ENCODE data around the gene ZC3HAV1L. TPM values are rescaled to one million over a fixed set of nuclear protein-coding genes. Genes with fewer than 3 reads are reported as not detected.

Gene ZC3HAV1L
- total and polyA plus RNA-seq, 10 donors, result 0.08 to 27.7 (median 11.6) TPM

DNA sequence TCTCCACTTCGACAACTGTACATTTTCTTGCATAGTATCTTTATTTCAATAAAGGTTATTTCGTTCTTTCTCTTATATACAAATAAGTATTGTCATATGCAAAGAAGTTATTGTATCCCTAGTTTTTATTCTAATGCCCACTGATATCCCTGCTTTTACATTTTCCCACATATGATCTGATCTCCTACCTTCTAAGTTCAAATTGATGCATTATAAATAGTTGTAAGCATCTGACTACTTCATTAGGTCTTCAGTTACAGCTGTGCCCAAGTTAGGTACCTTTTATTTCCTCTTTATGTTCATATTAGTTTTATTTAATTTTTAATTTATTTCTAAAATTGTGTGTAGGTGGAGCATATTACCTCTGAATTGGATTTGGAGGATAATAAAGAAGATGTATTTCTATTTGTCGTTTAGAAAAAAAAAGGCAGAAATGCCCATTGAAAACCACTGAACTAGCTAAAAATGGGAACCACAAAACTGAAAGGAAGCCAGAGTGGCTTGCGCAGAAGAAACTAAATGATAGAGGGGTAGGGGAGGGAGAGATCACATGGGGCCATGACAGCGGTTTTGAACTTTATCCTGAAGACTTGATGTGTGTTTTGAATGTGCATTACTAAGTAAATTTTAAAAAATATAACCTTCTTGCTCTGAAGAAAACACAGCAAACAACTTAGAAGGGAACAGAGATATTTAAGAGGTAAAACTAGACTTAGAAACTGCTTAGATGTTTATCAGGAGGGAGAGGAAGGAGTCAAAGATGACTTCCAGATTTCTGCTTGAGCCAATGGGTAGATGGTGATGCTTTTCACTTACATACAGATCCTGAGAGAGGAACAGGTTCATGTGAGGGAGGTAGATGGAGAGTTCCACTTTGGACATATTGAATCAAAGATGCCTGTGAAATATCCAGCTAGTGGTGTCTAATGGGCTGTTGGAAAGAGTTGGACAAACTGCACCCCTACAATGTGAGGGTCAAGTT is 9.3 kb upstream of the ZC3HAV1L start:
- H3K36me3 ChIP-seq, result peaks cover 4 to 70% (median 40%) of the 10 kb centered on the region in 6 donors

DNA sequence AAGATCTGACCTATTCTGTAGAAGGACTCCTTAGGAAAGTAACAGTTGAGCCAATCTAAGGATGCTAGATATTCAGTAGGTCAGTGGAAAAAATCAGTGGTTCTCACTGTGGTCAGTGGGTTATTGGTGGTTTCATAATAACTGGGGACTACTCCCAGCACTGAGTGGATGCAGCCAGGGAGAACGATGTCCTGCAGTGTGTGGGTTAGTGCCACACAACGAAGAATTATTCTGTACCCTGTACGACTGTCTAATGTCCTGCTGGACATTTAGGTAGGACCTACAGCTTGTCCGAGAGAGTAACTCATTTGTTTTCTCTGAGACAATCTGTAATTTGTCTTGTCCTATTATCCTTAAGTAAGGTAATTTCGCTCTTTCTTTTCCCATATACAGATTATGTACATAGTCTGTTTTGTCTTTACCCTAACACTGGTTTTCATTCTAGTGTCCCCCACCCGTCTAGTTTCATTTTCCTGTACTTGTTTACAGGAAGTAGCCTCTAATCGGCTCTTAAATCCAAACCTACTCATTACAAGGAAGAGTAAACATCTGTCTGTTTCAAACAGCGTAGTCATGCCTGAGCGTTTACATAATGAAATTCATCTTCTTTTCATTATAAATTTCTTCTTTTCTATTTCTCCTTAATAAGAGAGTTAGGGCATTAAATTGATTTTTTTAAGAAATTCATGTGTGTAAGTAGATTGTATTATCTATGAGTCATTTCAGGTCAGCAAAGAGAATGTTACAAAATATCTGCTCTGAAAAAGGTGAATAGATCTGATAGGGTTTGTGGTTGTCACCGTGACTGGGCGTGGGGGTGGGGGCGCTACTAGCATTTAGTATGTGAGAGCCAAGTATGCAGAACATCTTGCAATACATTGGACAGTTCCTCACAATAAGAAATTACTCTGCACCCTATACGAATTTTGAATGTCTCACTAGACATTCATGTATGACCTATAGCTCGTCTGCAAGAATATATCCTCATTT is 8.3 kb upstream of the ZC3HAV1L start:
- no peak for DNase-seq
- TF ChIP-seq POLR2AphosphoS5 (IDR thresholded peaks at IDR 0.05), result peak in 1 of 3 donors; percentile 57
- no peak for TF ChIP-seq POLR2A (IDR thresholded peaks at IDR 0.05)
- TF ChIP-seq, protein P1, sequence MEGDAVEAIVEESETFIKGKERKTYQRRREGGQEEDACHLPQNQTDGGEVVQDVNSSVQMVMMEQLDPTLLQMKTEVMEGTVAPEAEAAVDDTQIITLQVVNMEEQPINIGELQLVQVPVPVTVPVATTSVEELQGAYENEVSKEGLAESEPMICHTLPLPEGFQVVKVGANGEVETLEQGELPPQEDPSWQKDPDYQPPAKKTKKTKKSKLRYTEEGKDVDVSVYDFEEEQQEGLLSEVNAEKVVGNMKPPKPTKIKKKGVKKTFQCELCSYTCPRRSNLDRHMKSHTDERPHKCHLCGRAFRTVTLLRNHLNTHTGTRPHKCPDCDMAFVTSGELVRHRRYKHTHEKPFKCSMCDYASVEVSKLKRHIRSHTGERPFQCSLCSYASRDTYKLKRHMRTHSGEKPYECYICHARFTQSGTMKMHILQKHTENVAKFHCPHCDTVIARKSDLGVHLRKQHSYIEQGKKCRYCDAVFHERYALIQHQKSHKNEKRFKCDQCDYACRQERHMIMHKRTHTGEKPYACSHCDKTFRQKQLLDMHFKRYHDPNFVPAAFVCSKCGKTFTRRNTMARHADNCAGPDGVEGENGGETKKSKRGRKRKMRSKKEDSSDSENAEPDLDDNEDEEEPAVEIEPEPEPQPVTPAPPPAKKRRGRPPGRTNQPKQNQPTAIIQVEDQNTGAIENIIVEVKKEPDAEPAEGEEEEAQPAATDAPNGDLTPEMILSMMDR (IDR thresholded peaks at IDR 0.05 in 8 of 11, conservative IDR thresholded peaks at IDR 0.05 in 3 of 11), result no peak
- H3K27ac ChIP-seq, result peak overlapping the region; percentile 25 to 81 (median 52)
- no peaks in the 10 kb centered on the region for H3K27me3 ChIP-seq (replicated peaks in 1 of 7)
- no peak overlapping the region for H3K4me3 ChIP-seq
- peaks cover 17 to 47% (median 29%) of the 10 kb centered on the region in 6 donors for H3K4me1 ChIP-seq
- intact Hi-C loops (cut with DNase I; ENCODE audit: low total_unique reads), result no loop called here
- peaks cover 4 to 61% (median 30%) of the 10 kb centered on the region in 6 donors for H3K36me3 ChIP-seq
- H3K9me3 ChIP-seq, result no peaks in the 10 kb centered on the region
- WGBS, 5 donors, result 42 to 44% (median 43%) methylated on average over 14 of the region's 14 CpGs

More for the DNA sequence above, 9.3 kb upstream of the ZC3HAV1L start:
- 46 to 59% (median 48%) methylated on average over 5 of the region's 5 CpGs for WGBS, 5 donors
- no peak overlapping the region for H3K4me3 ChIP-seq
- H3K4me1 ChIP-seq, result peaks cover 17 to 47% (median 29%) of the 10 kb centered on the region in 6 donors
- no peaks in the 10 kb centered on the region for H3K27me3 ChIP-seq (replicated peaks in 1 of 7)
- peak overlapping the region; percentile 25 to 81 (median 52) for H3K27ac ChIP-seq
- no peak for DNase-seq
- no peak for TF ChIP-seq POLR2A (IDR thresholded peaks at IDR 0.05)
- no peaks in the 10 kb centered on the region for H3K9me3 ChIP-seq
- intact Hi-C loops (cut with DNase I; ENCODE audit: low total_unique reads), result no loop called here

DNA sequence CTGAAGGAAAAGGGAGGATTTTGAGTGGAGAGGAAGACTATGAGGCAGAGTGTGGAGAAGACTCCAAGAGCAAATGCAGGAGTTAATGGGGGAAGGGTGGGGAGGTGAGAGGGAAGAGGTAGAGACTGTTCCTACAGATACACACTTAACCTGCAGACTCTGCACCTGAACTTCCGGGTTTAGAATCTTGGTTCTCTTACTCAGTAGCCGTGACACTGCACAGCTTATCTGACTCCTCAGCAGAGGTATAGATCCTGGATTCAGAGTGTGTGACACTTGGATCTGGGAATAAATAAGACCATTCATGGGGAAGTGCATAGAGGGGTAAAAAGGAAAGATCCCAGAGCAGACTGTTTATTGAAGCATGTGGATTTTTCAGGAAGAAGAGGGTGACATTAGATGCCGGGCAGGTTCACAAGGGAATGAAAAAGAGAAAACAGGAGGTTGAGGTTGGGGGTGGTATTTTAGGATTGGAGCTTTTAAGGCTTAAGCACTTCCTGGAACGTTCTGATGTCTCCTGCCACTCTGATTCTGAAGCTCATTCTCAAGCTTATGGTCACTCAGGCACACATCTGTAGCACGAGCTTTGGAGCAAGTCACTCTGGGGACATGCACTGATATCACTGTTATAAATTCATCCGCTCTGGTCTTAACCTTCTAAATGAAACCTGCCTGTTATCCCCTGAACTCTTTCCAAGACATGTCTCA is 5.7 kb upstream of the ZC3HAV1L start:
- Histone ChIP-seq H3K4me1 (peaks cover 17 to 48% (median 33%) of the 10 kb centered on the region in 6 donors), H3K27me3 (replicated peaks in 1 of 7) (peaks cover 0 to under 1% (median 0%) of the 10 kb centered on the region in 7 donors), H3K36me3 (peaks cover 0 to 35% (median 7%) of the 10 kb centered on the region in 6 donors), H3K9me3 (no peaks in the 10 kb centered on the region), H3K27ac (peak overlapping the region in 2 of 8 donors; percentile 12 to 21), H3K4me3 (no peak overlapping the region)
- TF ChIP-seq, protein P1 (IDR thresholded peaks at IDR 0.05 in 8 of 11, conservative IDR thresholded peaks at IDR 0.05 in 3 of 11), result no peak
- TF ChIP-seq POLR2AphosphoS5 (IDR thresholded peaks at IDR 0.05) (no peak), POLR2A (IDR thresholded peaks at IDR 0.05) (no peak)
- intact Hi-C loops (cut with DNase I; ENCODE audit: low total_unique reads), result no loop called here
- 49 to 64% (median 58%) methylated on average over 6 of the region's 6 CpGs for WGBS, 5 donors
- no peak for DNase-seq

DNA sequence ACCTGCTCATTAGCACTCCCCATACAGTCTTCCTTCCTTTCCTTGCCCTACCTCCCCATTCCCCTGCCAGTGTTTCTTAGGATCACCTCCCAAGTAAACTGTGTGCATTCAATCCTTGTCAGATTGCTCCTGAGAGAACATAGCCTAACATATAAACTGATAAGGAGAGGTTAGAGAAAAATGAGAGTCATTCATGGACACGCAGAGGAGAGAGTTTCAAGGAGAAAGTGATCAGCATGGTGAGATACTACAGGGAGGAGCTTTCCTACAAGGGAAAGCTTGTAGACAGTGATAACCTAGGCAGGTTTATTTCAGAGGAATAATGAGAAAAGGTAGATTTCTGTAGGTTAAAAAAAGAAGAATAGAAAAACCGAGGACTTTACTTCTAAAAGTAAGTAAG is 2.8 kb upstream of the ZC3HAV1L start:
- Histone ChIP-seq H3K4me1 (peaks cover 2 to 48% (median 30%) of the 10 kb centered on the region in 6 donors), H3K4me3 (no peak overlapping the region), H3K9me3 (no peaks in the 10 kb centered on the region), H3K27me3 (replicated peaks in 1 of 7) (peaks cover 0 to 15% (median 0%) of the 10 kb centered on the region in 7 donors), H3K27ac (no peak overlapping the region), H3K36me3 (peaks cover 0 to 9% (median 0%) of the 10 kb centered on the region in 6 donors)
- TF ChIP-seq, protein P1 (IDR thresholded peaks at IDR 0.05 in 8 of 11, conservative IDR thresholded peaks at IDR 0.05 in 3 of 11), result no peak
- TF ChIP-seq POLR2AphosphoS5 (IDR thresholded peaks at IDR 0.05) (no peak), POLR2A (IDR thresholded peaks at IDR 0.05) (no peak)
- 67 to 94% (median 89%) methylated on average over 2 of the region's 2 CpGs for WGBS, 5 donors
- DNase-seq, result no peak
- intact Hi-C loops (cut with DNase I; ENCODE audit: low total_unique reads), result no loop called here
